CD8-positive, alpha-beta memory T cell (primary cell): ENCODE results near the gene ADAM20. TPM values are rescaled to one million over a fixed set of nuclear protein-coding genes. Genes with fewer than 3 reads are reported as not detected.
"Not testable (repeated sequence)": the region's sequence is repeated elsewhere in the genome, so short reads cannot be mapped to it uniquely, and the experiment has no call there.

Experiments
- CTCF ChIA-PET: fragments of 350-600 bp; sonication (Branson Sonifier 250); formaldehyde crosslinking; loops from one replicate; lab custom pipeline; 2021; ENCODE audit warnings: antibody characterized with exemption; lab: Charles Lee
- POLR2A ChIA-PET: fragments of 350-600 bp; sonication (Branson Sonifier 250); formaldehyde crosslinking; loops from one replicate; lab custom pipeline; 2021; ENCODE audit warnings: antibody characterized with exemption; lab: Charles Lee
- DNase-seq, 5 donors: peaks; one replicate each; pipeline versions ENCODE4 v3.0.0 to v3.0.0-alpha.2; 2020 to 2022; ENCODE audit warnings: mixed read lengths in 1 of 5
- H3K27ac ChIP-seq: one replicate; pipeline ENCODE4 v1.7.0; 2013; ENCODE audit warnings: low read depth, mild to moderate bottlenecking, low read length, moderate library complexity
- H3K27me3 ChIP-seq: 2 replicates; pipeline ENCODE4 v1.7.0; 2013; ENCODE audit warnings: low read length, mild to moderate bottlenecking; ENCODE audit not compliant: insufficient read depth, poor library complexity, severe bottlenecking
- H3K36me3 ChIP-seq: 2 replicates; pipeline ENCODE4 v1.7.0; 2013; ENCODE audit warnings: mild to moderate bottlenecking, low read length, moderate library complexity; ENCODE audit not compliant: insufficient read depth
- H3K4me1 ChIP-seq: 2 replicates; pipeline ENCODE4 v1.7.0; 2013; ENCODE audit warnings: mild to moderate bottlenecking, low read length, moderate library complexity; ENCODE audit not compliant: insufficient read depth
- H3K4me3 ChIP-seq: 2 replicates; pipeline ENCODE4 v1.7.0; 2013; ENCODE audit warnings: mild to moderate bottlenecking, low read length
- H3K9me3 ChIP-seq: 2 replicates; pipeline ENCODE4 v1.7.0; 2013; ENCODE audit warnings: mild to moderate bottlenecking, low read length
- H3K27ac Mint-ChIP-seq, 8 donors: one replicate each; pipeline ENCODE4 v1.8.0; 2020 to 2021; ENCODE audit warnings: mixed read lengths in 8 of 8, mild to moderate bottlenecking in 6 of 8, inconsistent platforms in 3 of 8, moderate library complexity in 3 of 8
- H3K27me3 Mint-ChIP-seq, 2 donors: one replicate each; pipeline ENCODE4 v1.8.0; 2020 to 2021; ENCODE audit warnings: mixed read lengths in 2 of 2, mild to moderate bottlenecking in 1 of 2, moderate library complexity in 1 of 2
- H3K36me3 Mint-ChIP-seq, 3 donors: one replicate each; pipeline ENCODE4 v1.8.0; 2020 to 2021; ENCODE audit warnings: mixed read lengths in 3 of 3, inconsistent platforms in 1 of 3, mild to moderate bottlenecking in 1 of 3
- H3K4me1 Mint-ChIP-seq, 3 donors: one replicate each; pipeline ENCODE4 v1.8.0; 2020 to 2021; ENCODE audit warnings: mixed read lengths in 3 of 3, inconsistent platforms in 1 of 3, mild to moderate bottlenecking in 1 of 3
- H3K4me3 Mint-ChIP-seq, 7 donors: one replicate each; pipeline ENCODE4 v1.8.0; 2020 to 2021; ENCODE audit warnings: mixed read lengths in 7 of 7, mild to moderate bottlenecking in 6 of 7, moderate library complexity in 4 of 7, inconsistent platforms in 2 of 7
- H3K9me3 Mint-ChIP-seq, 5 donors: one replicate each; pipeline ENCODE4 v1.8.0; 2020 to 2022; ENCODE audit warnings: mixed read lengths in 5 of 5, mild to moderate bottlenecking in 3 of 5, moderate library complexity in 2 of 5, inconsistent platforms in 1 of 5
- polyA plus RNA-seq: library from polyadenylated mRNA; unstranded; fragments of 300-500 nt; fragmentation: Illumina TruSeq; gene quantifications from one replicate; pipeline ENCODE4 v1.2.3, GENCODE V29; 2021
- total RNA-seq, 2 experiments: library from RNA; stranded (reverse); gene quantifications; one replicate each; pipeline ENCODE4 v1.2.3, GENCODE V29; 2021

Gene ADAM20
- total and polyA plus RNA-seq, 3 experiments from 2014 or later = 0.29 to 0.31 TPM; not detected in 1

- Mint-ChIP-seq H3K9me3 (peaks cover 4 to 16% (median 12%) of the 10 kb centered on the region in 5 donors), H3K27ac (no peak overlapping the region), H3K36me3 (peaks cover 21 to 50% (median 28%) of the 10 kb centered on the region in 3 donors), H3K27me3 (peaks cover 0 to 1% of the 10 kb centered on the region in 2 donors), H3K4me3 (no peak overlapping the region), H3K4me1 (no peaks in the 10 kb centered on the region)
- Histone ChIP-seq H3K27ac (no peak overlapping the region), H3K4me1 (no peaks in the 10 kb centered on the region), H3K36me3 (no peaks in the 10 kb centered on the region), H3K4me3 (no peak overlapping the region), H3K9me3 (no peaks in the 10 kb centered on the region), H3K27me3 (no peaks in the 10 kb centered on the region)
- no peak for DNase-seq
- ChIA-PET CTCF (no interaction called here), POLR2A (no interaction called here)
Measured at GRCh38 chr14:70498191-70498590, 36.6 kb downstream of the ADAM20 start.

- Histone ChIP-seq H3K4me1 (no peaks in the 10 kb centered on the region), H3K36me3 (no peaks in the 10 kb centered on the region), H3K4me3 (no peak overlapping the region), H3K27me3 (no peaks in the 10 kb centered on the region), H3K27ac (no peak overlapping the region), H3K9me3 (peaks cover 25% of the 10 kb centered on the region)
- DNase-seq = no peak
- Mint-ChIP-seq H3K27me3 (no peaks in the 10 kb centered on the region), H3K4me3 (no peak overlapping the region), H3K9me3 (peaks cover 8 to 66% (median 50%) of the 10 kb centered on the region in 5 donors), H3K27ac (no peak overlapping the region), H3K4me1 (no peaks in the 10 kb centered on the region), H3K36me3 (peaks cover 23 to 83% (median 51%) of the 10 kb centered on the region in 3 donors)
- ChIA-PET CTCF (no interaction called here), POLR2A (interaction anchor here (0.6 kb wide), 1 partner anchor 712 kb away, joined by 3 read pairs; no protein-coding TSS in a partner anchor)
Measured at GRCh38 chr14:70489579-70490200, 45.1 kb downstream of the ADAM20 start.

GRCh38 chr14:70477356-70478105, 57.3 kb downstream of the ADAM20 start:
- H3K36me3 ChIP-seq, H3K27me3 Mint-ChIP-seq, POLR2A ChIA-PET, H3K9me3 ChIP-seq, H3K4me1 Mint-ChIP-seq, DNase-seq, H3K4me1 ChIP-seq, CTCF ChIA-PET, H3K27ac ChIP-seq, H3K27ac Mint-ChIP-seq, H3K4me3 Mint-ChIP-seq, H3K4me3 ChIP-seq, H3K27me3 ChIP-seq: not testable (repeated sequence)
- Mint-ChIP-seq H3K36me3 (peaks cover 1 to 28% (median 11%) of the 10 kb centered on the region in 3 donors), H3K9me3 (peaks cover 0 to 15% (median 0%) of the 10 kb centered on the region in 5 donors)

- not testable (repeated sequence) for H3K4me3 Mint-ChIP-seq, DNase-seq
Measured at GRCh38 chr14:70475459-70475858, 59.3 kb downstream of the ADAM20 start.

GRCh38 chr14:70473825-70474224, 61.0 kb downstream of the ADAM20 start:
- Histone ChIP-seq H3K27me3 (no peaks in the 10 kb centered on the region), H3K27ac (no peak overlapping the region), H3K9me3 (no peaks in the 10 kb centered on the region), H3K4me3 (no peak overlapping the region), H3K36me3 (no peaks in the 10 kb centered on the region), H3K4me1 (no peaks in the 10 kb centered on the region)
- H3K27me3 Mint-ChIP-seq = peaks cover 0 to 3% of the 10 kb centered on the region in 2 donors
- H3K9me3 Mint-ChIP-seq = peaks cover 0 to 9% (median 0%) of the 10 kb centered on the region in 5 donors
- no peak for DNase-seq
- peaks cover 14 to 49% (median 32%) of the 10 kb centered on the region in 3 donors for H3K36me3 Mint-ChIP-seq
- H3K4me1 Mint-ChIP-seq = no peaks in the 10 kb centered on the region
- ChIA-PET POLR2A (no interaction called here), CTCF (interaction anchor here (0.7 kb wide), 1 partner anchor 244 kb away, joined by 3 read pairs; no protein-coding TSS in a partner anchor)
- no peak overlapping the region for H3K27ac Mint-ChIP-seq
- no peak overlapping the region for H3K4me3 Mint-ChIP-seq

More at GRCh38 chr14:70475459-70475858, 59.3 kb downstream of the ADAM20 start:
- H3K9me3 Mint-ChIP-seq = peaks cover 0 to 15% (median 0%) of the 10 kb centered on the region in 5 donors
- H3K27me3 Mint-ChIP-seq, H3K4me1 Mint-ChIP-seq, H3K27me3 ChIP-seq, H3K36me3 ChIP-seq, H3K27ac Mint-ChIP-seq, H3K4me3 ChIP-seq, CTCF ChIA-PET, H3K4me1 ChIP-seq, H3K27ac ChIP-seq, H3K9me3 ChIP-seq, POLR2A ChIA-PET: not testable (repeated sequence)
- peaks cover 9 to 41% (median 24%) of the 10 kb centered on the region in 3 donors for H3K36me3 Mint-ChIP-seq

Other genes with a start within 250 kb of the ADAM20 start
- gene COX16, start 175.3 kb downstream of the ADAM20 start, total RNA-seq = 10 to 100 TPM; 88.5 to 90.0 TPM
- gene COX16, start 175.3 kb downstream of the ADAM20 start, polyA plus RNA-seq = 60.0 TPM
- 1 to 10 TPM; 5.2 to 7.2 TPM for gene SYNJ2BP, start 117.9 kb downstream of the ADAM20 start, total RNA-seq
- 13.9 TPM for gene SYNJ2BP, start 117.9 kb downstream of the ADAM20 start, polyA plus RNA-seq
- under 1 TPM; 0.09 TPM for gene ADAM21, start 82.8 kb downstream of the ADAM20 start, total RNA-seq
- 0.12 TPM for gene ADAM21, start 82.8 kb downstream of the ADAM20 start, polyA plus RNA-seq
- 10 to 100 TPM; 62.3 to 63.9 TPM for gene MED6, start 65.7 kb upstream of the ADAM20 start, total RNA-seq
- 41.1 TPM for gene MED6, start 65.7 kb upstream of the ADAM20 start, polyA plus RNA-seq
- gene TTC9, start 106.9 kb upstream of the ADAM20 start, total RNA-seq = 1 to 10 TPM; 5.8 to 6.5 TPM
- 12.5 TPM for gene TTC9, start 106.9 kb upstream of the ADAM20 start, polyA plus RNA-seq